ENCODE measurements around the gene POLL.

POLL gene

GRCh38 chr10:101618871-101619270 lies 30.8 kb upstream of the POLL start:
- no peak for ATAC-seq
- TF ChIP-seq, protein P1, sequence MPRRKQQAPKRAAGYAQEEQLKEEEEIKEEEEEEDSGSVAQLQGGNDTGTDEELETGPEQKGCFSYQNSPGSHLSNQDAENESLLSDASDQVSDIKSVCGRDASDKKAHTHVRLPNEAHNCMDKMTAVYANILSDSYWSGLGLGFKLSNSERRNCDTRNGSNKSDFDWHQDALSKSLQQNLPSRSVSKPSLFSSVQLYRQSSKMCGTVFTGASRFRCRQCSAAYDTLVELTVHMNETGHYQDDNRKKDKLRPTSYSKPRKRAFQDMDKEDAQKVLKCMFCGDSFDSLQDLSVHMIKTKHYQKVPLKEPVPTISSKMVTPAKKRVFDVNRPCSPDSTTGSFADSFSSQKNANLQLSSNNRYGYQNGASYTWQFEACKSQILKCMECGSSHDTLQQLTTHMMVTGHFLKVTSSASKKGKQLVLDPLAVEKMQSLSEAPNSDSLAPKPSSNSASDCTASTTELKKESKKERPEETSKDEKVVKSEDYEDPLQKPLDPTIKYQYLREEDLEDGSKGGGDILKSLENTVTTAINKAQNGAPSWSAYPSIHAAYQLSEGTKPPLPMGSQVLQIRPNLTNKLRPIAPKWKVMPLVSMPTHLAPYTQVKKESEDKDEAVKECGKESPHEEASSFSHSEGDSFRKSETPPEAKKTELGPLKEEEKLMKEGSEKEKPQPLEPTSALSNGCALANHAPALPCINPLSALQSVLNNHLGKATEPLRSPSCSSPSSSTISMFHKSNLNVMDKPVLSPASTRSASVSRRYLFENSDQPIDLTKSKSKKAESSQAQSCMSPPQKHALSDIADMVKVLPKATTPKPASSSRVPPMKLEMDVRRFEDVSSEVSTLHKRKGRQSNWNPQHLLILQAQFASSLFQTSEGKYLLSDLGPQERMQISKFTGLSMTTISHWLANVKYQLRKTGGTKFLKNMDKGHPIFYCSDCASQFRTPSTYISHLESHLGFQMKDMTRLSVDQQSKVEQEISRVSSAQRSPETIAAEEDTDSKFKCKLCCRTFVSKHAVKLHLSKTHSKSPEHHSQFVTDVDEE (CRISPR knock-in tag; IDR thresholded peaks at IDR 0.05): no peak
- no peak for TF ChIP-seq ZC3H10 (CRISPR knock-in tag; IDR thresholded peaks at IDR 0.05)
- no peak for TF ChIP-seq ZFP30 (CRISPR knock-in tag; IDR thresholded peaks at IDR 0.05)

- no peak for TF ChIP-seq BACH2 (CRISPR knock-in tag; IDR thresholded peaks at IDR 0.05; ENCODE audit: borderline replicate concordance)
- TF ChIP-seq, protein P2, sequence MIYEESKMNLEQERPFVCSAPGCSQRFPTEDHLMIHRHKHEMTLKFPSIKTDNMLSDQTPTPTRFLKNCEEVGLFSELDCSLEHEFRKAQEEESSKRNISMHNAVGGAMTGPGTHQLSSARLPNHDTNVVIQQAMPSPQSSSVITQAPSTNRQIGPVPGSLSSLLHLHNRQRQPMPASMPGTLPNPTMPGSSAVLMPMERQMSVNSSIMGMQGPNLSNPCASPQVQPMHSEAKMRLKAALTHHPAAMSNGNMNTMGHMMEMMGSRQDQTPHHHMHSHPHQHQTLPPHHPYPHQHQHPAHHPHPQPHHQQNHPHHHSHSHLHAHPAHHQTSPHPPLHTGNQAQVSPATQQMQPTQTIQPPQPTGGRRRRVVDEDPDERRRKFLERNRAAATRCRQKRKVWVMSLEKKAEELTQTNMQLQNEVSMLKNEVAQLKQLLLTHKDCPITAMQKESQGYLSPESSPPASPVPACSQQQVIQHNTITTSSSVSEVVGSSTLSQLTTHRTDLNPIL (CRISPR knock-in tag; IDR thresholded peaks at IDR 0.05; ENCODE audit: low read depth): no peak
- no peak for TF ChIP-seq GLIS3 (CRISPR knock-in tag; IDR thresholded peaks at IDR 0.05)
- no peak for TF ChIP-seq PPARA (CRISPR knock-in tag; IDR thresholded peaks at IDR 0.05; ENCODE audit: borderline replicate concordance)
- TF ChIP-seq, protein P1 (CRISPR knock-in tag; IDR thresholded peaks at IDR 0.05): no peak
- TF ChIP-seq, protein P3, sequence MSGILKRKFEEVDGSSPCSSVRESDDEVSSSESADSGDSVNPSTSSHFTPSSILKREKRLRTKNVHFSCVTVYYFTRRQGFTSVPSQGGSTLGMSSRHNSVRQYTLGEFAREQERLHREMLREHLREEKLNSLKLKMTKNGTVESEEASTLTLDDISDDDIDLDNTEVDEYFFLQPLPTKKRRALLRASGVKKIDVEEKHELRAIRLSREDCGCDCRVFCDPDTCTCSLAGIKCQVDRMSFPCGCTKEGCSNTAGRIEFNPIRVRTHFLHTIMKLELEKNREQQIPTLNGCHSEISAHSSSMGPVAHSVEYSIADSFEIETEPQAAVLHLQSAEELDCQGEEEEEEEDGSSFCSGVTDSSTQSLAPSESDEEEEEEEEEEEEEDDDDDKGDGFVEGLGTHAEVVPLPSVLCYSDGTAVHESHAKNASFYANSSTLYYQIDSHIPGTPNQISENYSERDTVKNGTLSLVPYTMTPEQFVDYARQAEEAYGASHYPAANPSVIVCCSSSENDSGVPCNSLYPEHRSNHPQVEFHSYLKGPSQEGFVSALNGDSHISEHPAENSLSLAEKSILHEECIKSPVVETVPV (CRISPR knock-in tag; IDR thresholded peaks at IDR 0.05): no peak
- no peak for TF ChIP-seq ZC3H10 (CRISPR knock-in tag; IDR thresholded peaks at IDR 0.05)
- no peak for ATAC-seq
These were observed 29.9 kb upstream of the POLL start for GRCh38 chr10:101617824-101618568.

DNA sequence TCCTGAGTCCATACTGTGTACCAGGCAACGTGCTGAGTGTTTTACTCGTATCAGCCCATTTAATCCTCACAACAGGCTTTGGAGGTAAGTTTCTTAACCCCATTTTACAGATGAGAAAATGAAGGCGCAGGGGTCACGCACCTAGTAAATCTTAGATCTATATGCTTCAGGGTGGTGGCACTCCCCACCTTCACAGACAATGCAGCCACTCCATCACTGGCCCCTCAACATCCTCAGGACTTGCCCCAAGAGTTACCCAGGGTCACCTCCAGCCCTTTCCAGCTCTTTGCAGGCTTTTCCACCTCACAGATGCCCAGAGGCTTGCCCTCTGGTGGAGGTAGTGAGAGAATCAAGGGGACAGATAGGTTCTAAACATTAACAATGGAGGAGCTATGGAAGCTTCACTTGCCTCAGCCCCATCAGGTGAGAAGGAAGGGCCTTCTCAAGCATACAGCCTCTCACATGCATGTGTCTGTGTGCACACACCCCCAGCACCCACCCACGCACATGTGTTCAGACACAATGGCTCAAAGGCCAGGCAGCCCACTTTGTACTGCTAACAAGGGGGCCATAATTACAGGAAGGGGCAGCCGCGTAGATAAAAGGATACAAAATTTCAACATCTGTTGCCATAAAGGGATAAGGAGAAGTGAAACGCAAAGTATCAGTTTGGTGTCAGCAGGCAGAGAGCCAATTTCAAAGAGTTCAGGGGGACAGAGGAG lies 29.2 kb upstream of the POLL start:
- TF ChIP-seq, protein P4, sequence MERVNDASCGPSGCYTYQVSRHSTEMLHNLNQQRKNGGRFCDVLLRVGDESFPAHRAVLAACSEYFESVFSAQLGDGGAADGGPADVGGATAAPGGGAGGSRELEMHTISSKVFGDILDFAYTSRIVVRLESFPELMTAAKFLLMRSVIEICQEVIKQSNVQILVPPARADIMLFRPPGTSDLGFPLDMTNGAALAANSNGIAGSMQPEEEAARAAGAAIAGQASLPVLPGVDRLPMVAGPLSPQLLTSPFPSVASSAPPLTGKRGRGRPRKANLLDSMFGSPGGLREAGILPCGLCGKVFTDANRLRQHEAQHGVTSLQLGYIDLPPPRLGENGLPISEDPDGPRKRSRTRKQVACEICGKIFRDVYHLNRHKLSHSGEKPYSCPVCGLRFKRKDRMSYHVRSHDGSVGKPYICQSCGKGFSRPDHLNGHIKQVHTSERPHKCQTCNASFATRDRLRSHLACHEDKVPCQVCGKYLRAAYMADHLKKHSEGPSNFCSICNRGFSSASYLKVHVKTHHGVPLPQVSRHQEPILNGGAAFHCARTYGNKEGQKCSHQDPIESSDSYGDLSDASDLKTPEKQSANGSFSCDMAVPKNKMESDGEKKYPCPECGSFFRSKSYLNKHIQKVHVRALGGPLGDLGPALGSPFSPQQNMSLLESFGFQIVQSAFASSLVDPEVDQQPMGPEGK (CRISPR knock-in tag; IDR thresholded peaks at IDR 0.05; ENCODE audit: borderline replicate concordance): no peak
- TF ChIP-seq CSDC2 (CRISPR knock-in tag; IDR thresholded peaks at IDR 0.05) (no peak), ZNF8 (CRISPR knock-in tag; IDR thresholded peaks at IDR 0.05) (no peak), RARB (CRISPR knock-in tag; IDR thresholded peaks at IDR 0.05) (no peak), ESRRG (CRISPR knock-in tag; IDR thresholded peaks at IDR 0.05) (no peak)
- no peak; the same call in 2 of the 3 replicates for ATAC-seq

GRCh38 chr10:101616415-101617101 lies 28.5 kb upstream of the POLL start:
- no peak for ATAC-seq
- TF ChIP-seq TOX (CRISPR knock-in tag; IDR thresholded peaks at IDR 0.05; ENCODE audit: borderline replicate concordance) (no peak), ZC3H10 (CRISPR knock-in tag; IDR thresholded peaks at IDR 0.05) (no peak), ZFP30 (CRISPR knock-in tag; IDR thresholded peaks at IDR 0.05) (no peak), ZNF565 (CRISPR knock-in tag; conservative IDR thresholded peaks at IDR 0.05; ENCODE audit: low read depth) (no peak), BACH2 (CRISPR knock-in tag; IDR thresholded peaks at IDR 0.05; ENCODE audit: borderline replicate concordance) (no peak), OSR1 (CRISPR knock-in tag; IDR thresholded peaks at IDR 0.05) (no peak), GLIS3 (CRISPR knock-in tag; IDR thresholded peaks at IDR 0.05) (no peak), PPARA (CRISPR knock-in tag; IDR thresholded peaks at IDR 0.05; ENCODE audit: borderline replicate concordance) (no peak), SNAI2 (CRISPR knock-in tag; IDR thresholded peaks at IDR 0.05) (no peak)
- TF ChIP-seq, protein P3 (CRISPR knock-in tag; IDR thresholded peaks at IDR 0.05): no peak
- TF ChIP-seq, protein P1 (CRISPR knock-in tag; IDR thresholded peaks at IDR 0.05): no peak

All from SK-N-SH treated with all-trans-retinoic acid at 6 μM for 48 hours (cell line).